GM15510 (cell line): ENCODE measurements around the gene COMP.

Experiments used
- POLR2A ChIP-seq: IDR thresholded peaks from 3 replicates; pipeline ENCODE4 v1.6.1; 2011; ENCODE audit warnings: borderline replicate concordance; ENCODE audit not compliant: insufficient read length; ENCODE audit errors: extremely low read depth

Gene COMP

DNA sequence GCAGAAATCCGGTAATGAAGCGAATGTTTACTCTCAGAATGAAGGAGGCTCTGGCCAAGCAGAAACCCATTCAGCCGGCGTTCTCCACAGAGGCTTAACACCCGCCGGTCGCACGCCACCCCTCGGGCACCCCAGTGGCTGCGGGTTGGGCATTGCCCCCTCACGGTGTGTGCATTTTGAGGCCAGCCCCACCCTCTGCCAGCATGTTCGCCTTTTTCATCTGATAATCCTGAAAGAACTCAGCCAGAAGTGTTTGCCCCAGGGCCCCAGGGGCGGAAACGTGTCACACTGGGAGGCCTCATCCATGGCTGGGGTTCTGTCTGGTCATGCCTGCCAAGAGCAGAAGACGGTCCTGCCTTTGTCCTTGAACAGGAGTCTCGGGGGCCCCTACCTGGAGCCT lies 34.2 kb downstream of the COMP start:
- no peak for TF ChIP-seq POLR2A

DNA sequence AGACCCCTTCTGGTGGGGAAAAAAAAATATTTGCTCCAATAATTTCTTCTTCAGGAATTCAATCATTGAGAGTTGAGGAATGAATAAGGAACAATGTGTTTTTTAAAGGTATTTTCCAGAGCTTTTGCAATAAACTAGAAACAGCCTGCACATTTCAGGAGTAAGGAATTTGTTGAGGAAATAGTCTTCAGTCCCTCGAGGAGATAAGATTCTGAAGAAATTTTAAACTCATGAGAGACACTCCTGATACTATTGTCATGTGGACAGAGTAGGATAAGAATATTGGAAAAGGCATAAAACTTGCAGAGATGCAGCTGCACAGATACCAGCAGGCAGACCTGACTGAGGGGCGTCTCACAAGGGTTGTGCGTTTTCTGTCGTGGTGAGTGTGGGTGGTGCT lies 36.6 kb downstream of the COMP start:
- TF ChIP-seq POLR2A = no peak

DNA sequence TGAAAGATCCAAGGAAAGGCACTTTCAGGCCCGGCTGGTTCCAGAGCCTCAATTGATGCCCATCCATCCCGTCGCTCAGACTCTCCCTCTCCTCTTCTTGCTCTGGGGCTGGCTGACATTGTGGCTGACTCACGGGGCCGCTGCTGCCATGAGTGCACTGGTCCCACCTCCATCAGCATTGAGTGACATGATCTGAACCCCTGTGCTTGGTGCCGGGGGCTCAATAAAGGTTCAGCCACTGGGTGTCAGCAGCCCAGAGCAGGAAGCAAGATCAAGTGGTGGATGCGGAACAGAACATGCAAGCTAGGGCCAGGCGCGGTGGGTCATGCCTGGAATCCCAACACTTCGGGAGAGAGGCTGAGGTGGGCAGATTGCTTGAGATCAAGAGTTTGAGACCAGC lies 39.5 kb downstream of the COMP start:
- no peak for TF ChIP-seq POLR2A

DNA sequence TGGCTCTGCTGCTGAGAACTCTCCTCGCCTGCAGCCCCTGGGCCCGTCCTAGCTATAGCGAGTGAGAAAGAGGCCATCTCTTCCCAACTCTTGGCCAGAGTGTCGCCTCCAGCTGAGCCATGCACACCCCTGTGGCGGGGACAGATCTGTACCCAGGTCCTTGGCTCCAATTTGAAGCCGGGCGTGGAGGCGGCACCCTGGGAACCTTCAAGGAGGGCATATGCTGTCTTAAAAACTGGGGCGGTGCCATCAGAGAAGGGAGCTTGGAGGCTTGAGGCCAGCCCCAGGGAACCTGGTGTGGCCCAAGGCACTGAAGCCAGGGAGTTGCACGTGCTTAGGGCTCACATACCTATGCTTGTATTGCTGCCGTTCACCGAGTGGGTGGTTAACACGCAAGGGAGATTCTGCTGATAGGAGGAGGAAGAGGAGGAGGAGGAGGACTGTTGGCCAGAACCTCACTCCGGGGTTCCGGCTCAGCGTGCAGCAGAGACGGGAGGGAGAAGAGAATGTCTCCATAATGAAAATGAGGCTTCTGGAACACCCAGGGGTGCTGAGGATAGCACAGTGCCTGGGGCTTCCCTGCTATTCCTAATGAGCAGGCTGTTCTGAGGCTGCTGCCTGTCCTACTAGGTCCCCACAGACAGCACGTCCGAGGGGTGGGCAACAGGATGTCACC lies 40.7 kb downstream of the COMP start:
- TF ChIP-seq POLR2A = no peak

DNA sequence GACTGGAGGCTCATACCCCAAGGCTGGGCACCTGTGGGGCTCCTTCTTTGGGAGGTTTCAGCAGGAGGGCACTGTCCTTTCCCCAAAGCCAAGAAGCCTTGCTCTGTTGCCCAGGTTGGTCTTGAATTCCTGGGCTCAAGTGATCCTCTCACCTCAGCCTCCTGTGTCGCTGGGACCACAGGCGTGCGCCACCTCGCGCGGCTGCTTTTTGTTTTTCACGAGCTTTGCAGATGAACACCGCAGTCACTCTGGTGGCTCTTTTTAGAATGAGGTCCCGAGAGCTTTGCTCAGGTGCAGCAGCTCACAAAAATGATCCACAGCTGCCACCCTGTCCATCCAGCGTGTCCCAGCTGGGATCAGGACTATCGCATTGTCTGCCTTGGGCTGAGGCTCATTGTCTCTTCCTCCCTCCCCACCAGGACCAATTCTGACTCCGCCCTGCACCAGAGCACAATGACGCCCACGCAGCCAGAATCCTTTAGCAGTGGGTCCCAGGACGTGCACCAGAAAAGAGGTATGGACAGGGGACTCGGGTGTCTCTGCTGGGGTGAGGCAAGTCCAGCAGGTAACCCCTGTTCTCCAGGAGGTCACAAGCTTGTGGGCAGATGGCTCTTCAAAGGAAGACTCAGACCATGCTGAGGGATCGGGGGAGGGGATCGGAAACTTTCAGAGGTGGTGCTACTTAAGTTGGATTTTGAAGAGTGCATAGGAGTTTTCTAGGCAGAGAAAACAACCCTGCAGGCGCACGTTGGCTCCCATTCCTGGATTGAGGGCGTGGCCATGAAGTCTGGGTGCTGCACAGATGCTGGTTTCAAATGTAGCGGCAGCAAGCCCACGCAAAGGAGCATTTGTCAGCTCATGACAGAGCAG lies 41.5 kb downstream of the COMP start:
- TF ChIP-seq POLR2A = no peak

DNA sequence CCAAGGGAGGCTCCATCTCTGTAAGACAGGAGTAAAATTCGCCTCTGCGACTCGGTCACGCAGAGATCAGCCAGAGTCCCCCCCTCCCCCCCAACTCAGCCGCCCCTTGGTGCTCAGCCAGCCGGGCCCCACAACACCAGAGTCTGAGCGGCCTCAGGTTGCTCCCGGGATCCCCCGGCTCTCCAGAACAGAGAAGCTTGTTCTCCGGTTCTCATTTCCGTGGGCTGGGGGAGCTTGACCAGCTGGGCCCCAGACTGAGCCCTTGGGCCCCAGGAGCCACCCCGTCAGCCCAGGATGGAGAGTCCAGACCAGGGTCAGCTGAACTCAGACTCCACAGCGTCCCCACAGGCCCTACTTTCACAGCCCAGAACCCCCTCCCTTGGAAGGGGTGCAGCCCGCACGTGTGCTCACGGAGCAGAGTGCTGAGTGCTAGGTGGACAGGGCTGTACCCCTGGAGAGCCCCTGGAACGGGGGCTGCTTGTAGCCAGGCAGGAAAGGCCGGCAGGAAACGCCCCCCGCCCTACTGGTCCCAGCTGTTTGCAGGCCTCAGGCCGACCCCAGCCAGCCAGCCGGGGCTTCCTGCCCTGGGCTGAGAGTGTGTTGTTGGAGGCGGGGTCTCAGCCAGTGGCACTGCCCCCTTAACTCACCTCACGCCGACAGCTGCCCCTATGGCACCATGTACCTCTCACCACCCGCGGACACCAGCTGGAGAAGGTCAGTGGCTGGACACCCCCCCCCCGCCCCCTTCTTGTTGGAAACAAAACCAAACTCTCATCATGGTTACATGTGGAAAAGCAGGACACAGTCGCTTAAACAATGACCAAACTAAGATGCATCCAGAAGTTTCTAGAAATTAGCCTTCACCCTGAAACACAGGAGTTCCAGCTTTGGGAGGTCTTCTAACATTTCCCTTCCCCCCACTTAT lies 44.4 kb downstream of the COMP start:
- TF ChIP-seq POLR2A = no peak

DNA sequence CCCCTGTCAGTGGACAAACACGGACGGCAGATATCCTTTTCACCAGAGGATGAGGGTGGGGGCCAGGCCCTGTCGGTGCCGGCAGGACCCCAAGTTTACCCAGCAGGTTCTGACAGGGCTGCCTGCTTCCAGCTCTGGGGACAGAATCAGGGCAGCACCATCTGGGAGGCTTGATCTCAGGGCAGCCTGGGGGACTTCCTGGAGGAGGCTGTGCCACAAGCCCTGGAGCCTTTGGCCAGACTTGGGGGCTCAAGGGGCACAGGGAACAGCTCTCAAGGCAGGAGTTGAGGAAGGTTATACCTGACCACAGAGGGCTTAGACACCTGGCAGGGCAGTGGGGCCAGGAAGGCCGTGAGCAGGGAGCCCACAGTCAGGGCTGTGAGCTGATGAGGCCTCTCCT lies 45.2 kb downstream of the COMP start:
- no peak for TF ChIP-seq POLR2A

DNA sequence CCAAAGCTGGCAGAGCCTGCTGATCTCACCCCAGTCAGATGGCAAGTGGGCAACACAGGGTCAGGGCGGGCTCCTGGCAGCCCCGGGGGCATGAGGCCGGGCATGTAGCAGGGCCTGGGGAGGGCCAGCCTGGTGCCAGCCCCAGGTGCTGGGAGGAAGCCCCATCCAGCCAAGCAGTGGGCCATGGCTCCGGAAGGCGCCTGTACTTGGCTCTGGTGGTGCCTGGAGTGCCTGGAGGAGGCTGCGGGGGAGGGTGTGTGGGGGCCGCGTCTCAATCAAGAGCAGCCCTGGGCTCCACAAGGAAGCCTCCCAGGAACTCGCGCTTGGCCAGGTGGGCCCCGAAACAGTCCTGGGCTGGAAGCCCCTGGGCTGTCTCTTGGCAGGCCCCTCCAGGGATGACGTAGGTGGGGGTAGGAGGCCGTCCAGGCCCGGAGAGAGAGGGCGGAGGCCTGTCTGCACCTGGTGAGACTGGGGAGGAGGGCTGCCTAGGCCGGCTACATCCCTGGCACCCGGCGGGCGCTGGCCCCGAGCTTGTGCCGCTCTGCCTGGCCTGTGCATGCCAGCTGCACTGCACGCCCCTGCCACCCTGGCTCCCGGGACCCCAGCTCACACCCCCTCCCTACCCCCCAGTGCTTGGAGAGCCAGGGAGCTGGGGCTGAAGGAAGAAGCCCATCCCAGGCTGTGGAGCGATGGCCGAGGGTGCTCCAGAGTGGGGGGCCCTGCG lies 45.9 kb downstream of the COMP start:
- no peak for TF ChIP-seq POLR2A

DNA sequence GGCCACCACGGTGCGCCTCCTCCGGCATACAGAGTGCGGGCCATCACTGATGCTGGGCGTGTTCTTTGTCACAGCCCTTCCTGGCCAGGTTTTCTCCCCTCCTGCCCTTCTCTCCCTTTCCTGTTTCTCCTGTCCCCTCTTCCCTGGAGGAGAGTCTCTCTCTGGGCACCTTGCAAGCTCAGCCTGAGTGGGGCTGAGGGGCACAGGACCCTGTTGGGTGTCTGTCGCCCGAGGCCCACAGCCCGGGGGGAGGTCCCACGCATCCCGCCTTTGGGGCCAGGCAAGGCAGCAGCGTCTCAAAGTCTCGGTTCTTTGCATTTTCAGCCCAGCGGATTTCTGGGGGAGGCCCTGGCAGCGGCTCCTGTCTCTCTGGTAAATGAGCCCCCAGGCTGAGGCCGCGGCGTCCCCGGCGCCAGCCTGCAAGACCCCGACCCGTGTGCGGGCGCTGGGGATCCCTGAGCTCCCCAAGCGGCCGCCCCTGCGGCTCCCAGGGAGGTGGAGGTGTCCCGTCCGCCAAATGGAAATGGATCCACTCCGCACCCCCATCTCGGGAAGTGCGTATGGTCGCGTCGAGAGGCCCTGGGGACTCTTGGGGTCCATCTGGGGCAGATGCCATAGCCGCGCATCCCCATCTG lies 47.2 kb downstream of the COMP start:
- TF ChIP-seq POLR2A = no peak

DNA sequence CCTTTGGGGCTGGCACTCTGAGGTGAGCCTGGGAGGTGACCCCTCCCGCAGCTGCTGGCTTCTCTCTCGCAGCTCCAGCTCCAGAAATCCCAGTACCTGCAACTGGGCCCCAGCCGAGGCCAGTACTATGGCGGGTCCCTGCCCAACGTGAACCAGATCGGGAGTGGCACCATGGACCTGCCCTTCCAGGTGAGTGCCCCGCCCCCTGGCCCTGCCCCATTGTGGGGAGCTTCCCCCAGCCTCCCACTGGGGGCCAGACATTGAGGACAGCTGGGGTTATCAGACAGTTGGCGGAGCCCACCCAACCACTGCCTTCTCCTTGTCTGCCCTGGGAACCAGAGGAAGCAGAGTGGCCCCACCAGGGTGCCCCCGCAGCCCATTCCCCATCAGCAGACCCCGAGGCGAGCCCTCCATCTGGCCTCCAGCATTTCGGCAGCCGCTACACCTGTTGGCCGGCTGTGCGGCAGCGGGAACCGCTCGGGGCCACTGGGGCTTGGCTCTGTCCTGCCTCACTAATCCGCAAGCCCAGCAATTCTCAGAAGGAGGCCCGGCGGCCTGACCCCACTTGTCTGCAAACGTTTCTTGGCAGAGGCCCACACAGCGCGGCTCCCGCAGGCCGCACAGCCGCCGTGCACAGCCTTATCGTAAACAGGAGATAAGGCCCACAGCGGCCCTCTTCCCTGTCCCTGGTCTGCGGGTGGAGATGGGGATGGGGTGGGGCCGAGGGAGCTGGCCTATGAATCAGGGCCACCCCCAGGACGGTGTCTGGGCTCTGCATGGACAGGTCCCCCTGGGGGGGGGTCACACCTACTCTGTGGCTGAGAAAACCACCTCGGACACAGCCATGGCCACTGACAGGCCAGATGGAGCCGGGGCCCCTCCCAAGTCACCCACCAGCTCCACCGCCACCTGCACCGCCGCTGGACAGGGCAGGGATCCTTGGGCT lies 48.0 kb downstream of the COMP start:
- no peak for TF ChIP-seq POLR2A

DNA sequence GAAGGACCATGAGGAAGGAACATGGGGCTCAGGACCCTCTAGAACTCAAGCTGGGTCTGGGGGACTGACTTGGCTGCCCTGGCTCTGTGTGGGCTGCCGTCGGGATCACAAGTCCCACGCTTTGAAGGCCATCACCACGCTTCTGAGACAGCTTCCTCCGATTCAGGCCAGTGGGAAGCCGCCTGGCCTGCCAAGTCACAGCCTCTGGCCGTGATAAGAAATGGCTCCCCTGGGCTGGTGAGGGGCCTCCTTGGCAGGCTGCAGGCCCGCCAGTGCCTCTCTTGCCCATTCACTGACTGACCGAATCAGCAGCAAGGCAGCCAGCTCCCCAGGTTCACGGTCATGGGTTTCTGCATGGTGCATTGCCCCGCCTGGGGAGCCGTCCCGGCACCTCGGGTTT lies 48.8 kb downstream of the COMP start:
- TF ChIP-seq POLR2A = no peak

DNA sequence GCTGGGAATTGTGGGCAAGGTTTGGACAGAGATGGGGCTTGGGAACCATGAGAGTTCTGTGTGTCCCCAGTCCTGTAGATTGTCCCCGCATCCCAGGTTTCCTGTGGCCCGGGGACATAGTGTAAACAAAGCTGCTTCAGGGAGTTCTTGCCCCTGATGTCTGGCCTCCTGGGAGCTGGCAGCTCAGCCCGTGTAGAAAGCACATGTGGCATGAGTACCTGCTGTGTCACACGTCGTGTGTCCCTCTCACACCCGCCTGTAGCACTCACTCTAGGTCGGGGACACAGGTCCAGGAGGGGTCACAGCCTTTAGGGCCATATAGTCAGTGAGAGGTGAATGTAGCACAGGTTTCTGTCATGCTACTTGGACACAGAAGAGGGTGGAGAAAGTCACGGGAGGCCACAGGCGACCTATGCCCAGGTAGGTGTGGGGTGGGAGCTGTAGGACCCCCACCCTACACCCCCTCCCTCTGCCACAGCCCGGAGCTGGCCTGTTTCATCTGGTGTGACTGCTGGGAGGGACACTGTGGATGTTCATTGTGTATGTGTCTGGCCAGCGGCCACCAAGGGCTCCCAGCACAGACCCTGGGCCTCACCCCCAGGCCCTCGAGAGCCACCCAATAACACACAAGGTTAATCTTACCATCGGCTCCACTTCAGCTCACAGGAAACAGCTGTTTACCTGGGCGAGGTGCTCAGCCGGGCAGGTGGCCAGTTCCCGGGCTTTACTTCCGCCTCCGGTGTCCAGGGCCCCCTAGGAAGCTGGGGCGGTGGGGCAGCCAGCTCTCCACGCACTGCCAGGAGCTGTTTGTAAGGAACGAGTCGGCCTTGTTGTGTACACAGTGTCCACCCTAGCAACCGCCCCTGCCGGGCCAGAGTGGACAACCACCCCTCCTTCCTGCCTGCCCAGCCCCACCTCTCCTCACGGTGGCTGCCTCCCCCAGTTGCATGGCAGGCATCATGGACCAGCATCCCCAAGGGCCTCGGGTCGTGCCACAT lies 49.7 kb downstream of the COMP start:
- TF ChIP-seq POLR2A = no peak

DNA sequence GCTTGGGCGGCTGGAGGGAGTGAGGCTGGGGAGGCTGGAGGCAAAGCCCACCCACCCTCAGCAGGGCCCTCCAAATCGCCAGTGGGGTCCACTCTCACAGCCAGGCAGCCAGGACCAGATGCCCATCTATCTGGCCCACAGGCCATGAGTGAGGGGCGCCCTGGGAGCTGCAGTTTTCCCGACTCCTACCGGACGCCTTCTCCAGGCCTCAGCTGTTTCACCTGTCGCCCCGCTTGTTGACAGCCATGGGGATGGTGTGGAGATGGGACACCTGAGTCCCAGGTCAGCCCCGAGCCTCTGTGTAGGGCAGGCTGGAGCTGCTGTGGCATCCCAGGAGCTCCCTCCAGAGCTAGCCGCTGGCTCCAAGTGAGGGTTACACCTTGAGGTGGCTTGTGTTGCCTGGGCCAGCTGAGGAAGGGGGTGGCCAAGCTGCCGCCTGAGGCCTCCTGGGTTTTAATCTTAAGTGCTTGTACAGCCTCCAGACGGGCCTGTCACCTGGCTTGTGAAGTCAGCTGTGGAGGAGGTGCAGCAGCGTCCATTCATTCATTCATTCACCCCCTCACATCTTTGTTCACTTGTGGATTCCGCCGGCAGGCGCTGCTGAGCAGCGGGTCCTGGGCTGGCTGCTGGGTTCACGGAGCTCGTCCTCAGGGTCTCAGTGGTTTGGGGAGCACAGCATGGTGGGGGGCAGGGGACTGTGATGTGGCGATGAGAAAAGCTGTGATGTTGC lies 52.0 kb downstream of the COMP start:
- TF ChIP-seq POLR2A = no peak
